ENCODE results near the gene LIN52.

LIN52 gene

GRCh38 chr14:74237441-74237840 is 152.7 kb downstream of the LIN52 start:
- DNase-seq (ENCODE audit: low spot score) = no peak

GRCh38 chr14:74238974-74239847 is 154.5 kb downstream of the LIN52 start, which contains the start of gene VSX2:
Gene VSX2 (plus strand): TSS chr14:74239449. CDS start chr14:74239562, 113 bp downstream.
- no peak for DNase-seq (ENCODE audit: low spot score)

- no peak for DNase-seq (ENCODE audit: low spot score)
Observed at GRCh38 chr14:74239848-74240793, 155.4 kb downstream of the LIN52 start.

- no peak for DNase-seq (ENCODE audit: low spot score)
Observed at GRCh38 chr14:74240794-74241651, 156.3 kb downstream of the LIN52 start.

GRCh38 chr14:74241652-74242017 is 156.9 kb downstream of the LIN52 start:
- DNase-seq (ENCODE audit: low spot score) = no peak

- DNase-seq (ENCODE audit: low spot score) = no peak
Observed at GRCh38 chr14:74242021-74242779, 157.4 kb downstream of the LIN52 start.

GRCh38 chr14:74242780-74243042 is 158.0 kb downstream of the LIN52 start:
- no peak for DNase-seq (ENCODE audit: low spot score)

- no peak for DNase-seq (ENCODE audit: low spot score)
Observed at GRCh38 chr14:74243051-74243450, 158.3 kb downstream of the LIN52 start.

GRCh38 chr14:74244115-74244514 is 159.4 kb downstream of the LIN52 start:
- DNase-seq (ENCODE audit: low spot score) = no peak

- DNase-seq (ENCODE audit: low spot score) = no peak
Observed at GRCh38 chr14:74245292-74245691, 160.5 kb downstream of the LIN52 start.

- DNase-seq (ENCODE audit: low spot score) = no peak
Observed at GRCh38 chr14:74246542-74246941, 161.8 kb downstream of the LIN52 start.

- no peak for DNase-seq (ENCODE audit: low spot score)
Observed at GRCh38 chr14:74248017-74248416, 163.3 kb downstream of the LIN52 start.

- DNase-seq (ENCODE audit: low spot score) = no peak
Observed at GRCh38 chr14:74249433-74250375, 164.9 kb downstream of the LIN52 start.
